Activated CD8-positive, alpha-beta memory T cell treated with anti-CD3 and anti-CD28 coated beads for 48 hours (primary cell): Measurements from ENCODE around the gene KDM6B.

Experiments
- DNase-seq, 3 experiments: peaks; one replicate each; pipeline ENCODE4 v3.0.0-alpha.2; 2020; ENCODE audit warnings: low read depth in 2 of 3, low spot score in 2 of 3

Gene KDM6B

DNA sequence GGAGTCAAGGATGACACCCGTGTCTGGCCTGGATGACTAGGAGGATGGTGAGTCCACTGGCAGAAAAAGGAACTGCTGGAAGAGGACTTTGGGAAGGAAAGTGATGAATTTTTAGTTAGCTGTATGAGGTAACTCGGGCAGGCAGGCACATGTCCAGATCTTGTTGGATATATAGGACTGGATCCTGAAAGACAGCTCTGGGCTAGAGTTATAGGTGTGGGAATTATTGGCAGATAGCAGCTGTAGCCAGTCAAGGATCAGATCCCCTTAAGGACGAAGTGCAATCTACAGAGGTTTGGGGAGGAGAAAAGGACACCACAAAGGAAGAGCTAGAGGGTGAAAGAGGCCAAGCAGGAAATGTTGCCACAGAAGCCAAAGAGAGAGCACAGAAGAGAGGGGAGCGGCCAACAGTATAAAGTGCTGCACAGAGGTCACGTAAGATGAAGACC is 33.9 kb downstream of the KDM6B start:
- no peak for DNase-seq

DNA sequence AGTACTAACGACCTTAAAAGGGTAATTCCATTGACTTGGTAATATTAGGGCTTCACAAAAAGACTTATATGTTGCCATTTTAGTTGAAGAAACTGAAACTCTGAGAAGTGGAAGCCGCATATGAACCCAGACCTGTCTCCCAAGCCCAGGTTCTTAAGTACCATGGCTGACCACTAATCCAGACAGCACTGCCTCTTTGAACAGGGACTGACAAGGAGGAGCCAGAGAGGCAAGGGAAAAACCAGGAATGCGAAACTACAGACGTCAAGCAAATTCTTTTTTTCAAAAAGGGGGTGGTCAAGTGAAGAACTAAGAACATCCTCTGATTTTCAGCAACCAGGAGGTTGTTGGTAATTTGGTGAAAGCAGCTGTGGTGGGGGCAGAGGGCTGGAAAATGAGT is 39.0 kb downstream of the KDM6B start:
- DNase-seq, result no peak

- DNase-seq, result no peak
Measured at GRCh38 chr17:7875804-7876370, 41.9 kb downstream of the KDM6B start.

DNA sequence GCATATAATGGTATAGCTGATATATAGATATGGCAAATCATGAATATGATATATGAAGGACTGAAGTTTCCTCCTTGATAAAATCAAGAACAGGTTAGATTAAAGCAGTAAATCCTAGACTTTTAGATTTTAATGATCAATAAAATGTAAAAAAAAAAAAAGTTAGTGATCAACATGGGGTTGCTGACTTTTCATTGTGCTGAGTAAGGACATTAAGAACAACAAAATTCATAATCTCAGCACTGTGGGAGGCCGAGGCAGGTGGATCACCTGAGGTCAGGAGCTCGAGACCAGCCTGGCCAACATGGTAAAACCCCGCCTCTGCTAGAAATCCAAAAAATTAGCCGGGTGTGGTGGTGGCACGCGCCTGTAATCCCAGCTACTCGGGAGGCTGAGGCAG is 44.2 kb downstream of the KDM6B start:
- no peak for DNase-seq

DNA sequence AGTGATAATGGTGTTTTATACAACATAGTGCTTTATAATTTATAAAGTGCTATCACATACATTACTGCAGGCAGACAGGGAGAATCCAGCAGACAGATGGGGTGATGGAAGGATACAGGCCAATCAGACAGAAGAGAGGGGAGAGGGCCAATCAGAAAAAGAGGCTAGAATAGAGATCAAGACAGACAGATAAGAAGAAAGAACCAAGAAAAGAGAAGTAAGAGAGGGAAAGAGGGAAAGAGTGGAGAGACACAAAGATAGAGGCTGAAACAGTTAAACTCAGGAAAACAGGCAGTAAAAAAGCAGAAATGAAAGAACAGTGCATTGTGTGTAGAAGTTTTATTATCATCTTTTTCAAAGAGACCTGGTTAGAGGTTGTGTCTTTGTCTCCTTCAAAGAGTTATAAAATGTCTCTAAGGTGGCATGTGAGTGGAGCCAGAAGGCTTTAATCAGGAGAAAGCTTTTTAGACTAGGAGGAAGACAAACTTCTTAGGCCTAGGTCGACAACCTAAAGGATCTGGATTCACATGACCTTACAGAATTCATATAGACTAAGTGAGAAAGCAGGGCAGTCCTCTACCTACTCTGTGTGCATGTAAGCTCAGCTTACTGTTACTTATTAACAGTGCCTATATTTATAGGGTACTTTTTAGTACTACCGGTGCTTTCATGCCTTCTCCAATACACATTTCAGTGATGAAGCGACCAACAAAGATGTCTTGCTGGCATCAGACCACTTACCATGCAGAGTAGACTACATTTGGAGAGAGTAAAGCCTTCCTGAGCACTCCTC is 46.3 kb downstream of the KDM6B start:
- DNase-seq, result no peak

DNA sequence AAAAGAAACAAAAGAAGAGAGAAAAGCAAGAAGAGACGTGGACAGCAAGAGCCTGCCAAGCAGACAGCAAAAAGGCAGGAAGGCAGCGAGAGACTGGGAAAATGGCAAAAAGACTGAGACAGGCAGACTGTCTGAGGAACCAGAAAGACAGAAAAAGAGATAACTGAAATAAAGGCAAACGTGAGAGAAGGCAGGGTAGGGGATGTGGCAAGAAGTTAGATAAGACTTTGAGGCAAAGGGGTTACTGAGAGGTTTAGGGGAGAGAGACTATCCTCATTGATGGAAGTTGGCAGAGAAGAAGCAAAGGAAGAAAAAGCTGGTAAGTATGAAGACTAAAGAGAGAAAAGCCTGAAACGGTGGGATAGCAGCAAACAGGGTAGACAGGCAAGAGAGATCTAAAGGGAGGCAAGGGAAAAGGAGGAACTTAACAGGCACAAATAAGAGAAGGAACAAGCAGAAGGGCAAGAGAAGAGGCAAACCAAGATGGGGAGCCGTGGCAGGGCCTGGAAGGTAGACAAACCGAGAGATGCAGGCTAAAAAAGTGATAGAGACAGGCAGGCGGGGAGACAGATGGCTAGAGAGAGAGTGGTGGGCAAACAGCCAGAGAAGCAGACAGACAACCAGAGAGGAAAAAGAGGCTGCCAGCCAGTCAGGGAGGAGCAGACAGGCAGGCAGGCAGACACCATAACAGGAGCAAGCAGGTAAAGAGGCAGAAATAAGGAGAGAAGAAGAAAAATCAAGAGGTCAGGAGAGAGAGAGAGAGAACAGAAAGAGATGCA is 47.4 kb downstream of the KDM6B start:
- no peak for DNase-seq

DNA sequence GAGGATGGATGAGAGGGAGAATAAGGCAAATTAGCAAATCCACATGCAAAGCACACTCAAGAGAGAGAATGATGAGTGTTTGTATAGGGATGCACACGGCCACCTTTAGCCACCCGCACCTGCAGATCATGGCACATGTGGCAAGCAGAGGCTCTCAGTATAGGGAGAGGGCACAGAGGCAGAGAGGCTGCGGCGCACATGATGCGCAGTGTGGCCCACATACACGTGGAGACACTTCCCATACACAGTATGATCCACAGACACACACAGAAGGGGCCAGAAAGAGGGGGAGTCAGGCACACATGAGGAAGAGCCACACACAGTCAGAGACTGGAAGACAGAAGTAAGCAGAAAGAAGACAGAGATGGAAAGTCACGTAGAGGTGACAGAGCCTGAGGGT is 48.1 kb downstream of the KDM6B start:
- DNase-seq, result no peak

DNA sequence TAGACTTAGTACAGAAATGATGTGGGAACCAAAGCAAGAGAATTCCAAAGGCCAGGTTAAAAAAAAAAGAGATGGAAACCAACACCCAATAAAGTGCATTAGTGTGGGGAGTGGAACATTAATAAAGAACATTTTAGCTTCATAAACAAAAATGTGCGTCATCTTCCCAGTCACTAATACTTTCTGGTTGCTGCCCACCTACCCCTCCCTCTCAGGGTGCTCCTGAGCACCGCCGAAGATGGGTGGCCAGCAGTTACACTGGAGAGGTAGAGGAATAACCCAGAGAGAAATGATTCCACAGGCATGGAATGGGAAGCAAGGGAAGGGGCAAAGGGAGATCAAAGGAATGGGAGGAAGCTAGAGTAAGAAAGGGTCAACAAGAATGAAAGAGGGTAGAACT is 48.6 kb downstream of the KDM6B start:
- no peak for DNase-seq
